HepG2 (cell line): Measurements from ENCODE around the gene MRNIP. TPM values are rescaled to one million over a fixed set of nuclear protein-coding genes. Genes with fewer than 3 reads are reported as not detected.
A peak's percentile ranks its signal among the peaks of the same experiment; 100 is the strongest.

Experiments used
- ARNT2 ChIP-seq: sonication (generic); formaldehyde crosslinking; IDR thresholded peaks from 2 replicates; pipeline ENCODE4 v1.8.0; 2022; ENCODE audit warnings: mild to moderate bottlenecking, low read depth, missing genetic modification reagents, moderate library complexity
- HMG20A ChIP-seq: IDR thresholded peaks from 2 replicates; pipeline ENCODE4 v1.6.1; 2016; ENCODE audit warnings: borderline replicate concordance
- NCOA2 ChIP-seq: sonication (generic); formaldehyde crosslinking; IDR thresholded peaks from 2 replicates; pipeline ENCODE4 v1.8.0; 2022; ENCODE audit warnings: inconsistent platforms
- NR1H2 ChIP-seq: sonication (generic); formaldehyde crosslinking; IDR thresholded peaks from 2 replicates; pipeline ENCODE4 v1.8.1; 2022; ENCODE audit warnings: low read depth, missing genetic modification reagents, borderline replicate concordance
- RFX1 ChIP-seq: fragments of 450-650 bp; IDR thresholded peaks from 2 replicates; pipeline ENCODE4 v1.6.1; 2017
- SIN3B ChIP-seq: fragments of 150-350 bp; IDR thresholded peaks from 2 replicates; pipeline ENCODE4 v1.6.1; 2014; ENCODE audit warnings: low read length
- SP5 ChIP-seq: IDR thresholded peaks from 2 replicates; pipeline ENCODE4 v1.6.1; 2016; ENCODE audit warnings: low read depth, borderline replicate concordance
- ZC3H13 ChIP-seq: sonication (generic); formaldehyde crosslinking; IDR thresholded peaks from 2 replicates; pipeline ENCODE4 v1.8.1; 2023; ENCODE audit warnings: mild to moderate bottlenecking, missing genetic modification reagents, moderate library complexity
- ZEB1 ChIP-seq: IDR thresholded peaks from 2 replicates; pipeline ENCODE4 v1.6.1; 2012; ENCODE audit warnings: mild to moderate bottlenecking, low read depth, inconsistent platforms; ENCODE audit not compliant: insufficient replicate concordance
- ZFP82 ChIP-seq: sonication (generic); formaldehyde crosslinking; IDR thresholded peaks from 2 replicates; pipeline ENCODE4 v1.5.1; 2020; ENCODE audit warnings: mild to moderate bottlenecking, missing genetic modification reagents, borderline replicate concordance
- ZKSCAN1 ChIP-seq: fragments of 150-350 bp; IDR thresholded peaks from 2 replicates; pipeline ENCODE4 v1.6.1; 2014; ENCODE audit warnings: low read length
- ZMYM4 ChIP-seq: sonication (generic); formaldehyde crosslinking; IDR thresholded peaks from 2 replicates; pipeline ENCODE4 v1.8.1; 2023; ENCODE audit warnings: mild to moderate bottlenecking, missing genetic modification reagents
- ZNF136 ChIP-seq: sonication (generic); formaldehyde crosslinking; IDR thresholded peaks from 2 replicates; pipeline ENCODE4 v1.8.1; 2022; ENCODE audit warnings: low read depth, mild to moderate bottlenecking, moderate library complexity, missing genetic modification reagents
- ZNF225 ChIP-seq: sonication (generic); formaldehyde crosslinking; IDR thresholded peaks from 2 replicates; pipeline ENCODE4 v1.4.0; 2020; ENCODE audit warnings: mild to moderate bottlenecking, missing genetic modification reagents
- ZNF263 ChIP-seq: sonication (generic); formaldehyde crosslinking; IDR thresholded peaks from 2 replicates; pipeline ENCODE4 v1.4.0; 2020; ENCODE audit warnings: missing genetic modification reagents
- ZNF577 ChIP-seq: sonication (generic); formaldehyde crosslinking; IDR thresholded peaks from 2 replicates; pipeline ENCODE4 v1.4.0; 2020; ENCODE audit warnings: mild to moderate bottlenecking, low read depth, missing genetic modification reagents, borderline replicate concordance
- ZNF816 ChIP-seq: sonication (generic); formaldehyde crosslinking; IDR thresholded peaks from 2 replicates; pipeline ENCODE4 v1.8.0; 2022; ENCODE audit warnings: missing genetic modification reagents, mild to moderate bottlenecking, borderline replicate concordance
- ZNF878 ChIP-seq: sonication (generic); formaldehyde crosslinking; IDR thresholded peaks from 2 replicates; pipeline ENCODE4 v1.8.1; 2023; ENCODE audit warnings: mild to moderate bottlenecking, missing genetic modification reagents, moderate library complexity
- polyA plus RNA-seq, 8 experiments: library from polyadenylated mRNA; depleted of rRNA in 3 of 8; stranded (reverse) in 7 of 8; unstranded in 1 of 8; fragments of >200 nt; fragmentation: Illumina TruSeq in 4 of 8; extraction: Trizol in 4 of 8; gene quantifications; 2 replicates each; pipeline versions ENCODE4 v1.2.1 to v1.2.3, GENCODE V29; 2011 to 2016; ENCODE audit warnings: low read depth in 4 of 8, missing spikeins in 1 of 8, mixed read lengths in 1 of 8; ENCODE audit not compliant: insufficient read depth in 1 of 8
- total RNA-seq, 5 experiments: library from RNA; depleted of rRNA; stranded (reverse); fragments of >200 nt; fragmentation: Illumina TruSeq; extraction: Trizol; gene quantifications; 2 replicates each; pipeline ENCODE4 v1.2.3, GENCODE V29; 2016; ENCODE audit warnings: low read depth in 1 of 5
- TF ChIP-seq, protein P1 (sequence below): sonication (generic); formaldehyde crosslinking; IDR thresholded peaks from 2 replicates; pipeline ENCODE4 v1.5.1; 2020; ENCODE audit warnings: mild to moderate bottlenecking, missing genetic modification reagents, borderline replicate concordance
- TF ChIP-seq, protein P2 (sequence below): sonication (generic); formaldehyde crosslinking; IDR thresholded peaks from 2 replicates; pipeline ENCODE4 v1.5.1; 2020; ENCODE audit warnings: missing genetic modification reagents, mild to moderate bottlenecking, borderline replicate concordance
- TF ChIP-seq, protein P3 (sequence below): sonication (generic); formaldehyde crosslinking; IDR thresholded peaks from 2 replicates; pipeline ENCODE4 v1.4.0; 2020; ENCODE audit warnings: mild to moderate bottlenecking, missing genetic modification reagents
- TF ChIP-seq, protein P4 (sequence below): sonication (generic); formaldehyde crosslinking; IDR thresholded peaks from 2 replicates; pipeline ENCODE4 v1.9.0; 2022; ENCODE audit warnings: missing genetic modification reagents, mild to moderate bottlenecking, borderline replicate concordance

The MRNIP gene
- total and polyA plus RNA-seq, 2 of the 13 experiments (the other 11 are each of a cell fraction or from before 2014, with no cell fraction given) = 15.5 to 34.1 TPM

DNA sequence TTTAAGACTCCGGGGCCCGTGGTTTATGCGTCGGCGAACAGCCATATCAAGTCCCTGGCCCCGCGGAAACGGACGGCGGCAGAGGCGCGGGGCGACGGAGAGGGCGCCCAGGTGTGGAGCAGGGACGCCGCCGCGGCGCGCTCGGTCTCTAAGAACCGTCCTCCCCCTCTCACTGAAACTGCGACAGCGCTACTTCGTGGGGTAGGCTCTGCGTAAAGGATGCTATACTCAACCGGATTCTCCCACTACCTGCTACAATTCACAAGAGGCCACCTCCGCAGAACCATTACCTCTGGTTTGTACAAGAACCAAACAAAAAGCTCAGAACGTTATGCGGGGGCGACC, 404 bp downstream of the MRNIP start (continued):
- TF ChIP-seq, protein P1, sequence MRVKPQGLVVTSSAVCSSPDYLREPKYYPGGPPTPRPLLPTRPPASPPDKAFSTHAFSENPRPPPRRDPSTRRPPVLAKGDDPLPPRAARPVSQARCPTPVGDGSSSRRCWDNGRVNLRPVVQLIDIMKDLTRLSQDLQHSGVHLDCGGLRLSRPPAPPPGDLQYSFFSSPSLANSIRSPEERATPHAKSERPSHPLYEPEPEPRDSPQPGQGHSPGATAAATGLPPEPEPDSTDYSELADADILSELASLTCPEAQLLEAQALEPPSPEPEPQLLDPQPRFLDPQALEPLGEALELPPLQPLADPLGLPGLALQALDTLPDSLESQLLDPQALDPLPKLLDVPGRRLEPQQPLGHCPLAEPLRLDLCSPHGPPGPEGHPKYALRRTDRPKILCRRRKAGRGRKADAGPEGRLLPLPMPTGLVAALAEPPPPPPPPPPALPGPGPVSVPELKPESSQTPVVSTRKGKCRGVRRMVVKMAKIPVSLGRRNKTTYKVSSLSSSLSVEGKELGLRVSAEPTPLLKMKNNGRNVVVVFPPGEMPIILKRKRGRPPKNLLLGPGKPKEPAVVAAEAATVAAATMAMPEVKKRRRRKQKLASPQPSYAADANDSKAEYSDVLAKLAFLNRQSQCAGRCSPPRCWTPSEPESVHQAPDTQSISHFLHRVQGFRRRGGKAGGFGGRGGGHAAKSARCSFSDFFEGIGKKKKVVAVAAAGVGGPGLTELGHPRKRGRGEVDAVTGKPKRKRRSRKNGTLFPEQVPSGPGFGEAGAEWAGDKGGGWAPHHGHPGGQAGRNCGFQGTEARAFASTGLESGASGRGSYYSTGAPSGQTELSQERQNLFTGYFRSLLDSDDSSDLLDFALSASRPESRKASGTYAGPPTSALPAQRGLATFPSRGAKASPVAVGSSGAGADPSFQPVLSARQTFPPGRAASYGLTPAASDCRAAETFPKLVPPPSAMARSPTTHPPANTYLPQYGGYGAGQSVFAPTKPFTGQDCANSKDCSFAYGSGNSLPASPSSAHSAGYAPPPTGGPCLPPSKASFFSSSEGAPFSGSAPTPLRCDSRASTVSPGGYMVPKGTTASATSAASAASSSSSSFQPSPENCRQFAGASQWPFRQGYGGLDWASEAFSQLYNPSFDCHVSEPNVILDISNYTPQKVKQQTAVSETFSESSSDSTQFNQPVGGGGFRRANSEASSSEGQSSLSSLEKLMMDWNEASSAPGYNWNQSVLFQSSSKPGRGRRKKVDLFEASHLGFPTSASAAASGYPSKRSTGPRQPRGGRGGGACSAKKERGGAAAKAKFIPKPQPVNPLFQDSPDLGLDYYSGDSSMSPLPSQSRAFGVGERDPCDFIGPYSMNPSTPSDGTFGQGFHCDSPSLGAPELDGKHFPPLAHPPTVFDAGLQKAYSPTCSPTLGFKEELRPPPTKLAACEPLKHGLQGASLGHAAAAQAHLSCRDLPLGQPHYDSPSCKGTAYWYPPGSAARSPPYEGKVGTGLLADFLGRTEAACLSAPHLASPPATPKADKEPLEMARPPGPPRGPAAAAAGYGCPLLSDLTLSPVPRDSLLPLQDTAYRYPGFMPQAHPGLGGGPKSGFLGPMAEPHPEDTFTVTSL (CRISPR knock-in tag) = 0 out of 2 replicates have a peak, but pooled peaks have one; percentile 25
- TF ChIP-seq SIN3B (0 out of 2 replicates have a peak, but pooled peaks have one; percentile 15), SP5 (CRISPR knock-in tag) (no peak), ZNF263 (CRISPR knock-in tag) (peak; percentile 88), ZNF577 (CRISPR knock-in tag) (no peak), ZNF816 (CRISPR knock-in tag) (no peak), RFX1 (no peak), ZMYM4 (CRISPR knock-in tag) (no peak), ZNF225 (no peak), ZEB1 (no peak), ARNT2 (no peak), ZNF878 (CRISPR knock-in tag) (peak; percentile 83; the same call in 1 of the 2 replicates), ZFP82 (CRISPR knock-in tag) (peak; percentile 16; the same call in 1 of the 2 replicates), ZNF136 (CRISPR knock-in tag) (no peak), ZKSCAN1 (no peak), NR1H2 (CRISPR knock-in tag) (no peak), ZC3H13 (CRISPR knock-in tag) (no peak), NCOA2 (CRISPR knock-in tag) (no peak), HMG20A (CRISPR knock-in tag) (no peak)
- TF ChIP-seq, protein P2, sequence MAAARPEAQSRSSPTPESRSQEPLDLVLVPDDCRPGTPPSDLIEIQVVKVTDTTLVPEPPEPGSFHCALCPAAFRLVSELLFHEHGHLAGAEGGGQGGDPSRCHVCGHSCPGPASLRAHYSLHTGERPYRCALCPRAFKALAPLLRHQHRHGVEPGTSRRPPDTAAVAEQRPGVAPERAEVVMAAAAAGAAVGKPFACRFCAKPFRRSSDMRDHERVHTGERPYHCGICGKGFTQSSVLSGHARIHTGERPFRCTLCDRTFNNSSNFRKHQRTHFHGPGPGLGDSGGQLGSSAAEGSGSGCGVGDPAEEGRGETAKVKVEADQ = no peak
- TF ChIP-seq, protein P3, sequence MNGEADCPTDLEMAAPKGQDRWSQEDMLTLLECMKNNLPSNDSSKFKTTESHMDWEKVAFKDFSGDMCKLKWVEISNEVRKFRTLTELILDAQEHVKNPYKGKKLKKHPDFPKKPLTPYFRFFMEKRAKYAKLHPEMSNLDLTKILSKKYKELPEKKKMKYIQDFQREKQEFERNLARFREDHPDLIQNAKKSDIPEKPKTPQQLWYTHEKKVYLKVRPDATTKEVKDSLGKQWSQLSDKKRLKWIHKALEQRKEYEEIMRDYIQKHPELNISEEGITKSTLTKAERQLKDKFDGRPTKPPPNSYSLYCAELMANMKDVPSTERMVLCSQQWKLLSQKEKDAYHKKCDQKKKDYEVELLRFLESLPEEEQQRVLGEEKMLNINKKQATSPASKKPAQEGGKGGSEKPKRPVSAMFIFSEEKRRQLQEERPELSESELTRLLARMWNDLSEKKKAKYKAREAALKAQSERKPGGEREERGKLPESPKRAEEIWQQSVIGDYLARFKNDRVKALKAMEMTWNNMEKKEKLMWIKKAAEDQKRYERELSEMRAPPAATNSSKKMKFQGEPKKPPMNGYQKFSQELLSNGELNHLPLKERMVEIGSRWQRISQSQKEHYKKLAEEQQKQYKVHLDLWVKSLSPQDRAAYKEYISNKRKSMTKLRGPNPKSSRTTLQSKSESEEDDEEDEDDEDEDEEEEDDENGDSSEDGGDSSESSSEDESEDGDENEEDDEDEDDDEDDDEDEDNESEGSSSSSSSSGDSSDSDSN (CRISPR knock-in tag) = peak; percentile 7; the same call in 1 of the 2 replicates
- TF ChIP-seq, protein P4, sequence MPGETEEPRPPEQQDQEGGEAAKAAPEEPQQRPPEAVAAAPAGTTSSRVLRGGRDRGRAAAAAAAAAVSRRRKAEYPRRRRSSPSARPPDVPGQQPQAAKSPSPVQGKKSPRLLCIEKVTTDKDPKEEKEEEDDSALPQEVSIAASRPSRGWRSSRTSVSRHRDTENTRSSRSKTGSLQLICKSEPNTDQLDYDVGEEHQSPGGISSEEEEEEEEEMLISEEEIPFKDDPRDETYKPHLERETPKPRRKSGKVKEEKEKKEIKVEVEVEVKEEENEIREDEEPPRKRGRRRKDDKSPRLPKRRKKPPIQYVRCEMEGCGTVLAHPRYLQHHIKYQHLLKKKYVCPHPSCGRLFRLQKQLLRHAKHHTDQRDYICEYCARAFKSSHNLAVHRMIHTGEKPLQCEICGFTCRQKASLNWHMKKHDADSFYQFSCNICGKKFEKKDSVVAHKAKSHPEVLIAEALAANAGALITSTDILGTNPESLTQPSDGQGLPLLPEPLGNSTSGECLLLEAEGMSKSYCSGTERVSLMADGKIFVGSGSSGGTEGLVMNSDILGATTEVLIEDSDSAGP (CRISPR knock-in tag) = no peak
